Stimulated activated CD4-positive, alpha-beta T cell treated with anti-CD3 and anti-CD28 coated beads, TNF-alpha, amount 100 ng/mL, for 48 hours (primary cell): ENCODE data around the gene ZMYND8.

Experiments used
- DNase-seq, 3 donors: peaks; one replicate each; pipeline ENCODE4 v3.0.0-alpha.2; 2020; ENCODE audit warnings: low read depth in 3 of 3

The ZMYND8 gene

DNA sequence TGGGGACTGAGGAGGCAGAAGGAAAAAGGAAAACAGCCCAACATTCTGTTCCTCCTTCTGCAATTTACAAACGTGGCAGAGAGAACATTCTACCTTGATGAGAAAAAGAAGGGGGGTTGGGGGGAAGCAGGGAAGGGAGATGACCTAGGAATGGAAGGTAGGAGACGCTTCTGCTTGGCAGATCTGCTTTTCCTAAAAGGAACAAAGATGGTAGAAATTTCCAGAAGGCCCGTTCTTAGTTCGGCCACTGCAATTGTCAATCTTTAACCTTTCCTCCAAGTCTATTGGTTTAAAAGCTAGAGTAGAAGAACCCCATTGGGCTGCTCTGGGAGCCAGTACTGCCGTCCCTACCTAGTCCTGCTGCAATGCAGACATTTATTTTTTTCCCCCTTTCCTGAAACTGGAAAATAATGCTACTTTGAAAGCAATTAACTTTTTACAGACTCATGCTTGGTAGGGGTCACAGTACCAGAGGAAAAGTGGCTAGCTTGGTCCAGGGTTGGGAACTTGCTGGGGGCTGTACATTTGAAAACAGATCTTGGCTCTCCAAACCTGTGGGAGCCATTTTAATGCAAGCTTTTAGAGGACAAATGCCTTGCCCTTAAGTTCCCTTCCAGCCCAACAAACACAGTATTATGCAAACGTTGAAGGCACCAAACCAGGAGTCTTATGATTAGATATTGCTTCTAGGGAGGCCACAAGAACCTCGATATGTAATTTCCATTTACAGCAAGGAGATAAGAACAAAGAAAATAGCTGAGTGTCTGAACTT is 2.6 kb downstream of the ZMYND8 start:
- no peak for DNase-seq

DNA sequence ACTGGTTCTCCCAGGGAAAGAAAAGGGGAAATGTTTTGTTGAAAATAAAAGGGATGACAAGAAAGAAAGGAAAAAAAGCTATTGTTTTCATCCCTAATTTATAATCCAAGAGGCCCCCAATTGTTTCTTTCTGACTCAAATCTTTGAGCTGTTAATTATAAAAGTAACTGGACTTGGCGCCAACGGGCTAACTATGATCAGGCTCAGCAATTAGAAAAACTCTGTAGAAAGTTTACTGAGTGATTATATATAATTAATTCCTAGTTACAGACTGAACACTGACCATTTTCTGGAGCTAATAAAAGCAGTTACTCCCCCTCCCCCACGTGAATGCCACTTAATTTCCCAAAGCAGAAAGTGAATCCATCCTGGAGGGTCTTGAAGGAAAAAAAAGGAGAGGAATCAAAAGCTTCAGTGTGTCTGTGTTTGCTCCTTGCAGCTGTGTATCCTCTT is 3.2 kb downstream of the ZMYND8 start:
- DNase-seq: no peak

DNA sequence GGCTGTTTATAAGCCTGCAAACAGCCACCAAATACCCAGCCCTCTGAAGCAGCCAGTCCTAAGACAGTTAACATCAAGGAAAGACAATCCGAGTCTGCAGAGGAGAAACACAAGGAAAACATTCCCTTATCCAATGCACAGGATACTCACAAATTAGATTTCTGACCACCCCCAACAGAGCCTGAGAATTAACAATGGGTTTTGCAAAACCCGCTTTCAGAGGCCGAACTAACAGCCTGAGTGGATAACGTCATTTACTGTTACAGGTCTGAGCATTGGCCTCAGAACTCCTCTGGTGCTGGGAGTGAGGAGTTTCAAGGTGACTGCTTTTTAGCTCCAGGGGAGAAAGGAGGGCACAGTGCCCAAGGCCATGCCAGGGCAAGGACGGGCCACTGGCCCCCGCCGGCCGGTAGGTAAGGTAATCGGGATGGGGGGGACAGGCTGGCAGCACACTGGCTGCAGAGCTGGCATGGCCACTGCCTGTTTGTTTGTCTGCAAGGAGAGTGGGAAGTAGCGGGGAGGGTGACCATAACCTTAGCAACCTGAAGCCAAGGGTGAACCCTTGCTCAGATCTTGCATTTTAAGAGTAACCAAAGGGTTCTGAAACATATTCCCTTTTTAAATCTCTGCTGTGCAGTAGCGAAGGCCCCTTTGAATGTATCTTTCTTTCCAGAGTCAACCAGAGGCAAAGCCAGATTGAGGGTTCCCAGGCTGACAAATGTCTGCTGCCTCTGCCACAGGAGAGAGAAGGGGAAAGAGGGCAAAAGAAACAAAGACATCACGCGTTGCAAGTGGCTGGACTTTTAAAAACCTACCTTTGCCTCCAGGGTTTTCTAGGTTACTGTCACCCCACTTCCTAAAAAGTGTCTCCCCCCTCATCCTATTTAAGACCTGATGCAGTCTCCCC is 3.9 kb downstream of the ZMYND8 start:
- DNase-seq: no peak

DNA sequence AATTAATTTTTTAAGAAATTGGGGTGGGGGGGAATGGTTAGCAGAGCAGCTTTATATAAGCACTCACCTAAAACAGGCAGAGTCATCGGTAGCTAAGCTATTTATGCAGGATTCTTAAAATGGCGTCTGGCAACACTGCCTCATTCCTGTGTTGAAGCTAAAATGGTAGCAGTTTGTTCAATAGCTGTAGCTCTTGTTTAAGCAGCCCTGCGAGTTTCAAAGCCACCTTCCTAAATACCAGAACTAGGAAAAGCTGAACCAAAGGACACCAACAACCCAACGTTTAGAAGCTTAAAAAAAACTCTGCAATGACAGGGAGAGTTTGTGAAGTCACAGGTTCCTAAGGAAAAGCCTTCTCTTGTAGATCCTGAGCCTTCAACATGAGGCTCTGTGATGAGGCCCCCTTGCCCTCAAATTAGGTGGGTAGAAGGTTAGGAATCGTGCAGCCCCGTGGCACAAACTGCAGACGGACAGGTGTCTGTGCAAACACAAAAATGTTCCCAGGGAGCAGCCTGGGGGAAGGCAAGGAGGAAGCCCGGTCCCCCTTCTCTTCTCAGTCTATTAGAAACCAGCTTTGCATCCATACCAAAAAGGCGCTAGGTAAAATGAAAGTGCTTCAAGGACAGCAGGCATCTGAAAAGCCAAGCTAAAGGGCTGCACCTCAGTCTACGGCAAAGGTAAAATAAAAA is 4.7 kb downstream of the ZMYND8 start:
- DNase-seq: no peak

DNA sequence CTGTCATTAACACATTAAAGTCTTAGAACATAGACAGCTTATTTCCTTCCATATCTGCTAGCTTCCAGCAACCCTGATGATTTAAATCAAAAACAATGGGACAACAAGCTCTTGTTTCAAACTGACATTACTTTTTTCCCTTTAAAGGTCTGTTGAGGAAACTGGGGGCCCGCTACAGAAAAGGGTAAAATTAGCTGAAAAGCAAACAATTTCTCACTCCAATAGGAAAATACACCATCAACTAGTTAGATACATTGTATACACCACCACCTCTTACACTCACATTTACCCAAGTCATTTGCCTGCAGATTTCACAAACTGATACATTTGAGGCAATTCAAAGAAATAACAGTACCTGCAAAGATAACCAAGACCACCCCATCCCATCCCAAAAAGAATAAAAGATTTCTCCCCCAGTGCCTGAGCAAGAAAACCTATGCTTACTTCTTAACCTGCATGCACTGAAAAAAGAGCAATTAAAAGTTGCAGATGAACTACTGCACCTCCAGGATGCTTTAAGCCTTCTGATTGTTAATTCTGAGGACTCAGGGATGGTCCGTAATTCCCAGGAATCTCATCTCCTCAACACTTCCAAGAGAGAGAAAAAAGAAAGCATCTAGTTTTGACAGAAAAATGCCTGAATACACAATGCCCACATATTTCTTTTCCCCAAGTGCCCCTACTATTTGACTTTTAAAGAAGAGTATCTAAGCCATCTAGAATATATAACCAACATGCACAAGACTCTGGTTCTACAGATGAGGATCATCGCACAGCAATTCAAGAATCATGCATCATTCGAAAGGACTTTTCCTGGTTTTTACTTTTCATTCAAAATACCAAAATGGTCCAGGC is 5.6 kb downstream of the ZMYND8 start:
- DNase-seq: no peak

DNA sequence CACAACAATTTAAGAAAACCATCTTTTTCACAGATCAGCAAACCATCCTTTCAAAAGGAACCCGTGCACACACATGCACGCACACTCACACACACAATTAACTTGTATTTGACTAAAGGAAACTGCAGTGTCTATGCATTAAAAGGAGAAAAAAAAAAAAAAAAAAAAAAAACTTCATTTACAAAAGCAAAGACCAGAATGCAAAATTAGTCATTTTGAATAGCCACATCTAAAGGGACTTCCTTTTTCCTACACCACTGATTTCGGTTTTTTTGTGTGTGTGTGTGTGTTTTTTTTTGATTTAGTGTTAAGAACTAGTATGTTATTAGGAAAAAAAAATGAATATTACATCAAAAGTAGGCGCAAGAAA is 6.3 kb downstream of the ZMYND8 start:
- no peak for DNase-seq

DNA sequence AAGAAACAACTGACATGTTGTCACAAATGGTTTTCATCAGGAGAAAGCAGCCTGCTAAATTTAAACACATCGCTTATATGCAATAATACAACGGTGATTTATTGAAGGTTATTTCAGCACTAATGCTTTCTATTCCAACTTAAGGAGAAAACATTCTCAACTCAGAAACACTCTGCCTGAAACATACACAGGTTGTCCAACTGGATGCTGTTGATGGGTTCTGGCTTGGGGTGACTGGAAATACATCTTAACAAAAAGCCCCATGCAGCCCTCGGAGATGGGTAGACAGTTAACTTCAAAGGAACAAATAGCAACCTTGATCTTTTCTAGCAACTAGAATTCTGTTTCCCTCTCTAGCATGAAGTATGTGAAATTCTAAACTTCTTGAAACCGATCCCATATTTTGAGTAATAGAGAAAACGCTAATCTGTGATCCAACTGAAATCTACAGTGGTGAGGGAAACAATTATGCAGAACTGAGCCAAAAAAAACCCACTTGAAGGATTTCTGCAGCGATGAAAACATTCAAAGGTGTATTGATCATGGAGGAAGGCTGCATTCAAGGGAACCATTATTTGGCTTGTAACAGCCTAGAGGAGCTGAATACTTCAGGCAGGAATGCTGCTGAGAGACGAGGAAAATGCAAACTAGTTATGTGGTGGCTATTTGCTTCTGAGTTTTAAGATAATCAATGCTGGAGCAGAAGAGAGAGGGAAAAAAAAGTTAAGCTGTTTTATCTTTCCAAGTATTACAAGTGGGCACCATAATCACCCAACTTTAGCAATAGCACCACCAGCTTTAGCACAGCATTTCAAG is 6.9 kb downstream of the ZMYND8 start:
- no peak for DNase-seq

DNA sequence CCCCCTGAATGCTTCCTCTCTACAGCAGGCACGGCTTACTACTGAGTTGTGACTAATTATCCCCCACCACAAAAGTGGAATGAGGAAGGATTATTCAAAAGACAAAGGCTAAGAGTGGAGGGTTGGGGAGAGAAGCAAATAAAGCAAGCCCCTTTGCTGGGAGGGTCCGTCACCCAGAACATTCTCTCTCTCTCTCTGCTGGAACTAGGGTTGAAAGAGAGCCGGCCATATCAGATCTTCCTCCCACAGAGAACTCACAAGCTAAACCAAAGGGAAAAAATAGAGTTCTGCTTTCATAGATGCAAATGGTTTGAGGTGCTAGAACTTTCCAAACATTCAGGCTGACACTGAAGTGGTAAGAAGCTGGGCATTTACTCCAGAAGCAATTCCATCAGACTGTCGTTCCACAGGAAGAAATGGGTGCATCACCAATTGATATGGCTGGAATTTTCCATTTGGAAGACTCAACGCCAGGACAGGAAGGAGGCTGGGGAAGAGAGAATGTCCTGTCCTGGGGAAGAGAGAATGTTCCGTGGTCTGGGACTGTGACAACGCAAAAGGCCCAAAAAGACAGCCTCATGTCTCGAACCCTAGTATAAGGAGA is 7.9 kb downstream of the ZMYND8 start:
- DNase-seq: no peak

DNA sequence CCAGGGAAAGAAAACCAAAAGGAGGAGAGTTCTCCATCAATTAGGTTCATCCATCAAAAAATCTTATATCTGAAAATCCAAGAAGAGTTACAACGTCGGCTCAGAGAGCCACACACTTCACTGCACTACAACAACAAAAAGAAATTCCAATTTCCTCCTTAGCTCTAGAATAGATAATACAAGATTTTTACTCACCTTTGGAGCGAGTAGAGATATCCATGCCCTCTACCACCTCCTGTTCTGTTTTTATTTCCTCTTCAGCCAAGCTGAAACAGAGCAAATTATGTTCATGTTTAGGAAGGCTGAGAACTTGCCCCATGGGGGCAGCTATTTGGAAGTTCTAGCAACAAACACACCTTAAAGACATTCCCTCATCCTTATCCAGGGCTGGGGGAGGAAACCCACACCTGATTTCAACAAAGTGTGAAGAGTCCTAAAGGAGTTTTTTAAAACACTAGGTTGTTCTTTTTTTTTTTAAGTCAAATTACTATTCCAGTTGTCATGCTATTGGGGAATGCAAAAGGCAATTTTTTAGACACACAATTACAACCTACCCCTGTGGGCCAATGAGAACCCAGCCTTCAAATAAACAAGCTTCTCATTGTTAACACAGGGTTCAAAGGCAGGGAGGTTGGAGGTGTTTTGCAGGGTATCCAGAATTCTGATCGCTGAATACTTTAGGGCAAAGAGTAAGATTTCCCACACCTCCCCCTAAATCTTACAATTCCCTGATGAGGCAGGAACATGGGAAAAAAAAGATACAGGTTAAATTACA is 8.7 kb downstream of the ZMYND8 start:
- DNase-seq: no peak

DNA sequence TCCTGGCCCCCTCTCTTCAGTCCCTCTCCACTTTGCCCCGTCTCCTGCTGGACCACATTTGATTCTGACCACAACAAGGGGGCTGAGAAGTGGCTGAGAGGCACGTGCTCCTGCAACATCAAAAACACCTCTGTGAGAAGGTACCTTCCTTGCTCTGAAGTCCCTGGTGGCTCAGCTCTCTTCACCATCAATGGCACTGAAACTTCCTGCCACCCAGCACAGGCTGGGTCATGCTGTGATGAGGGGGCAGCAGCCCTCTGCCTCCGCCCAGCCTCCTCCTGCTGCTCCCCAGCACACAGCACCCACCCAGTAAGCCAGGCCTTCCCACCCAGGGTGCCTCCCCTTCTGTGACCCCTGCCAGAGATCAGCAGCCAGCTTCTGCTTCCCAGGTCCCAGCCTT is 10.3 kb downstream of the ZMYND8 start:
- no peak for DNase-seq

DNA sequence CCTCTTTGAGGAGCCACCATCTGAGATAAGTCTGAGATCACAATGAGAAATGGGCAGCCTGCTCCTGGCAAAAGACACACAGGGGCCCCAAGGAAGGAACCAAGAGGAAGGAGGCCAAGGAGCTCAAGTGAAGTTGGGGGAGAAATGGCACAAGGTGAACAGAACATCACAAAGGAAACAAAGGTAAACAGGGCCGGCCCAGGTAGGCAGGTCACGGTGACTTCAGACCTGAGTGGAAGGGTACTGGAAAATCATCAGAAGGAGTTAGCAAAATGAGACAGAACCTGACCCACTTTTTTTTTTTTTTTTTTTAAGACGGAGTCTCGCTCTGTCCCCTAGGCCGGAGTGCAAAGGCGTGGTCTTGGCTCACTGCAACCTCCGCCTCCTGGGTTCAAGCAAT is 11.3 kb downstream of the ZMYND8 start:
- no peak for DNase-seq

DNA sequence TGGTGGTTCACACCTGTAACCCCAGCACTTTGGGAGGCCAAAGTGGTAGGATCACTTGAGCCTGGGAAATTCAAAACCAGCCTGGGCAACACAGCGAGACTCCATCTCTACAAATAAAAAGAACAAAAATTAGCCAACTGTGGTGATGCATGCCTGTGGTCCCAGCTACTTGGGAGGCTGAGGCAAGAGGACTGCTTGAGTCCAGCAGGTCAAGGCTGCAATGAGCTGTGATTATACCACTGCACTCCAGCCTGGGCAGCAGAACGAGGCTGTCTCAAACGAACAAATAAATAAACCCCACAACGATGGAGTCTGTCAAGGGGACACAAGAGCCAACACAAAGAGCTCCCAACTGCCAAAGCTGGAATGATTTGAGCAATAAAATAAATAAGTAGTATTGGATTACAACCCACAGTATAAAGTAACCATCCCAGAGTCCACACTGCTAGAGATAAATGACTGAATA is 13.5 kb downstream of the ZMYND8 start:
- no peak for DNase-seq

DNA sequence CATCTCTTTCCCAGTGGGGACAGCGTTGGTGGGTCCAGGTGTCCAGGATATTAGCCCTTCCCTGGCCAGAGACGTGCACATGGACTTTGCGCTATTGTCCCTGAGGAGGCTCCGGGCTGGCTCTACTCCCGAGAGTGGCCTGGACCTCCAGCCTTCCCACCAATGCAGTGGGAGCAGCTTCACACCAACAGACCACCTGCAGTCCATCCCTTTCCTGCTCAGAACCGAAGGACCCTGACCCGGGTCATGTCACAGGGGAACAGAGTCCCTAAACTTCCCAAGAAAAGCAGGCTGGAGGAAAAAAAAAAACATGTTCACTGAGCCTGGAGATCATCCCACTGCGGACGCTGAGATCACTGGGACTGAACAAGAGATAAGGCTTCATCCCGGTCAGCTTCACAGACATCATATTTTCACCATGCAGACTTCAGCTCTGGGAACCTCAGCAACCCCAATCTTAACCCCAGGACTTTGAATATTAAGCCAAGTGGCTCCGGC is 18.3 kb downstream of the ZMYND8 start:
- DNase-seq: no peak

DNA sequence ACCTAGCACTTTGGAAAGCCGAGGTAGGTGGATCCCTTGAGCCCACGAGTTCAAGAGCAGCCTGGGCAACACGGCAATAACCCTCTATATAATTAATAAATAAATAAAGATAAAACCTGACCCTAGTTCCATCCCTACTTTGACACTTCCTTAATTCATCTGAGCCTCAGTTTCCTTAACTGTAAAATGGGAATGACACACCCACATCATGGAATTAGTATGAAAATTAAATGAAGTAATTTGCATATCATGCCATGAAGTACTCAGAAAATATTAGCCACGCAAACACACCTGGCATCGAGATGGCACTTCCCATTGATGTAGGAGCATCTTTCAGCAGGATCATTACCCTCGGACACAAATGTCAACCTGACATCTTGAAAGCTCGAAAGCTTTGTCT is 19.1 kb downstream of the ZMYND8 start:
- DNase-seq: no peak

DNA sequence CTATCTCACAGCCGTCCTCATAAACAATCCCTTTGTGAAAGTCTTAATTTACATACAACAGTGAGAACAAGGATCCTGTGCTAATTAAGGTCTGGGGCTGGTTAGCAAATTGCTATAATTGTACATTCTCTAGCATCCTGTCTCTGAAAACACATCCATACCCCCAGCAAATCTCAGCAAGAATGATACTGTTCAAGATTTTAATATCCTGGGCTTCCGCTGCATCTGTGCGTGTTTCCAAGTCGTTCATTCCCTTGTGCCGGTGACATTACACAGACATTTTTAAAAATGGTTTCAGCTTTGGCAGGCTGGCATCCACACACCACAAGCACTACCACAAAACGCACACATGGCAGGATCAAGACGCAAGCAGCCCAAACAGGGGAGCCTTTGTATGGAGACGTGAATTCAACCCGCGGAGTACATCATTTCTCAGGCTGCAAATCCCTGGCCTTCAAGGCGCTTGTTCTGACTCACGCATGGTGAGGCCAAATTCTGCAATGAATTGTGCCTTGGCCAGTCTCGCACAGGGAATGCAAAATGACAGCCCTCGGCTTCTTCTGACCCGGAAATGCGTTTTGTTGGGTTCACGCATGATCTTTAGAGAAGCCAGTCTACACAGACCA is 20.3 kb downstream of the ZMYND8 start:
- no peak for DNase-seq

DNA sequence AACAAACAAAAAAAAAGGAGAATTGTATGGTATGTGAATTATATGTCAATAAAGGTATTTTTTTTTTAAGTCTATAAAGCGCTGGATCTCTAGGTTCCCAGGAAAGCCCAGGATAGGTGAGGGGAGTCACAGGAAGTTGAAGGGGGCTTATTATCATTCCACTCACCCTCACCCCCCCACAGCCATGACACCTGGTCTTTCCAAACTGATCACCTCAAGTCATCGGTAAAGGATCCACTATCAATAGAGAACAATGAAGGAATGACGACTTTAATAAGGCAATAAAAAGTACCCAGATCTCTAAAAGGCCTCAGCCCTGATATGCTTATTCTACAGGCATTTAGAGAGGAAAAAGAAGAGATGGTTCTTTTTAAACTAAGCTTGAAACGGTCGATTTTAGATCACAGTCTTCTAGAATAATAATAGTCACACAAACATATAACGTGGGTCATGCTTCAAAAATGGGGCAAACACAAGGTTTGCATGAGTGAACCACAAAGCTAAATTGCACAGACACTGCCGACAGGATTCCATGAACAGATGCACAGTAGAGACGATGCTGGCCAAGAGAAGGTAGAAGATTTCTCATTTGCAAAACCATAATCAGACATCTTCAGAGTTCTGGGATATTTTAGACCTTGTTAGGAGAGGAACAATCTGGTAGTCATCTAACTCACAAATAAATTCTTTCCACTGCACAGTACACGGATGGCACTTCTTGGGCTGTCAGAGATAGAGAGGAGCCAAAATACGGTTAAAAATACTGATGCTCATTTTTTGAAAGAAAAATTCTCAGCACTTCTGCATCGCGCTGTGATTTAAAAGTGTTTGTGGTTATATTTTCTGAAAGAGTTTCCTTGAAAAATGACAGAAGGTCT is 21.0 kb downstream of the ZMYND8 start:
- DNase-seq: no peak

DNA sequence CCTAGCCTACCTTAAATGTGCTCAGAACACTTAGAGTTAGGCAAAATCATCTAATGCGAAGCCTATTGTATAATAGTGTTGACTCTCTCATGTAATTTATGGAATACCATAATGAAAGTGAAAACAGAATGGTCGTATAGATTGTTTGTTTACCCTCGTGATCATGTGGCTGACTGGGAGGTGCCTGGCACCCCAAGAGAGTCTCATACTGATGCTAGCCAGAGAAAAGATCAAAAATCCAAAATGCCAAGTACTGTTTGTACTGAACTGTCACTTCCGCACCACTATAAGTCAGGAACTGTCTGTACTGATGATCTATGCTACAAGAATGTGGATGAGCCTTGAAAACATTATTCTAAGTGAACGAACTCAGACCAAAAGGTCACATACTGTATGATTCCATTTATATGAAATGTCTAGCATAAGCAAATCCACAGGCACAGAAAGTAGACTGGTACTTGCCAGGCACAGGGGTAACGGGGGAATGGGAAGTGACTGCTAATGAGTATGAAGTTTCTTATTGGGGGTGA is 22.4 kb downstream of the ZMYND8 start:
- no peak for DNase-seq
